ENCODE results near the gene QSOX1. TPM values are rescaled to one million over a fixed set of nuclear protein-coding genes. Genes with fewer than 3 reads are reported as not detected.
"Not testable (repeated sequence)": the region's sequence is repeated elsewhere in the genome, so short reads cannot be mapped to it uniquely, and the experiment has no call there.

Gene QSOX1
- total RNA-seq, 1 donor from 2014 or later, result 156 TPM

DNA sequence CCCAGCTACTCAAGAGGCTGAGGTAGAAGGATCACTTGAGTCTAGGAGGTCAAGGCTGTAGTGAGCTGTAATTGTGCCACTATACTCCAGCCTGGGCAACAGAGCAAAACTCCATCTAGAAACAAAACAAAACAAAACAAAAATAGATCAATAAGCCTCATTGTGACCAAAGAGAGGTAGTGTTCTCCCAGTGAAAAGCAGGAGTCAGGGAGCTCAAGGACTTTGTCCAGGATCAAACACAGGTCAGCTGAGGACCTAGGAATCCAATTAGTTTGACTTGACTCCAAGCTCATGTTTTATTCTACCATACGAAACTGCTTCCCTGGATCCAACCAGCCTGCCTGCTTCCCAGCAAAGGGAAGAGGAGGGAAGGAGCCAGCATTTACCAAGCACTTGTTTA, 21.5 kb upstream of the QSOX1 start:
- peaks cover 2% of the 10 kb centered on the region for H3K9me3 Mint-ChIP-seq (ENCODE audit: unreplicated experiment)
- H3K4me1 Mint-ChIP-seq (ENCODE audit: low read depth, unreplicated experiment), result peaks cover 11% of the 10 kb centered on the region

DNA sequence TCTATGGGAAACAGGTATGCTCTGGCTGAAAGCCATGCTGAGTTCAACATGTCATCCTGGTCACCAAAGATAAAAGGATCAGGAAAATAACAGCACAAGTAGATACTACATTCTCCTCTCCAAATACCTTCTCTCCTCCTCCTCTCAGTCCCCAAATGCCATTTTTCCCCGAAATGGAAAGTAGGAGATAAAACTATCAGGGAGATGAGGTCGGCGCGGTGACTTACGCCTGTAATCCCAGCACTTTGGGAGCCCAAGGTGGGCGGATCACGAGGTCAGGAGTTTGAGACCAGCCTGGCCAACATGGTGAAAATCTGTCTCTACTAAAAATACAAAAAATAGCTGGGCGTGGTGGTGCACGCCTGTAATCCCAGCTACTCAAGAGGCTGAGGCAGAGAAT, 21.0 kb upstream of the QSOX1 start:
- H2AFZ ChIP-seq (ENCODE audit: low read depth, low read length); FAIRE-seq; H3K36me3 ChIP-seq (ENCODE audit: insufficient read depth, low read length); H4K20me1 ChIP-seq (ENCODE audit: insufficient read depth, low read length); H3K27me3 ChIP-seq (ENCODE audit: insufficient read depth, low read length); H3K27ac ChIP-seq (ENCODE audit: low read depth, low read length); H3K4me3 ChIP-seq (ENCODE audit: insufficient read depth, low read depth, low read length); H3K27ac Mint-ChIP-seq (ENCODE audit: unreplicated experiment); H3K9ac ChIP-seq (ENCODE audit: low read length); H3K9me3 ChIP-seq (ENCODE audit: insufficient read depth, low read depth, low read length); H3K9me3 Mint-ChIP-seq (ENCODE audit: unreplicated experiment); H3K27me3 Mint-ChIP-seq (ENCODE audit: low read depth, unreplicated experiment); H3K36me3 Mint-ChIP-seq (ENCODE audit: low read depth, unreplicated experiment); DNase-seq (ENCODE audit: low read depth); H3K79me2 ChIP-seq (ENCODE audit: insufficient read depth, low read length); H3K4me2 ChIP-seq (ENCODE audit: low read length); H3K4me3 Mint-ChIP-seq (ENCODE audit: unreplicated experiment): not testable (repeated sequence)
- H3K4me1 ChIP-seq (ENCODE audit: insufficient read depth, low read length), result peaks cover 12% of the 10 kb centered on the region
- peaks cover 11% of the 10 kb centered on the region for H3K4me1 Mint-ChIP-seq (ENCODE audit: low read depth, unreplicated experiment)

More for the DNA sequence above, 21.5 kb upstream of the QSOX1 start:
- no peak for TF ChIP-seq EZH2 (IDR thresholded peaks at IDR 0.05; ENCODE audit: insufficient read depth, low read length)
- TF ChIP-seq, protein P1, sequence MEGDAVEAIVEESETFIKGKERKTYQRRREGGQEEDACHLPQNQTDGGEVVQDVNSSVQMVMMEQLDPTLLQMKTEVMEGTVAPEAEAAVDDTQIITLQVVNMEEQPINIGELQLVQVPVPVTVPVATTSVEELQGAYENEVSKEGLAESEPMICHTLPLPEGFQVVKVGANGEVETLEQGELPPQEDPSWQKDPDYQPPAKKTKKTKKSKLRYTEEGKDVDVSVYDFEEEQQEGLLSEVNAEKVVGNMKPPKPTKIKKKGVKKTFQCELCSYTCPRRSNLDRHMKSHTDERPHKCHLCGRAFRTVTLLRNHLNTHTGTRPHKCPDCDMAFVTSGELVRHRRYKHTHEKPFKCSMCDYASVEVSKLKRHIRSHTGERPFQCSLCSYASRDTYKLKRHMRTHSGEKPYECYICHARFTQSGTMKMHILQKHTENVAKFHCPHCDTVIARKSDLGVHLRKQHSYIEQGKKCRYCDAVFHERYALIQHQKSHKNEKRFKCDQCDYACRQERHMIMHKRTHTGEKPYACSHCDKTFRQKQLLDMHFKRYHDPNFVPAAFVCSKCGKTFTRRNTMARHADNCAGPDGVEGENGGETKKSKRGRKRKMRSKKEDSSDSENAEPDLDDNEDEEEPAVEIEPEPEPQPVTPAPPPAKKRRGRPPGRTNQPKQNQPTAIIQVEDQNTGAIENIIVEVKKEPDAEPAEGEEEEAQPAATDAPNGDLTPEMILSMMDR (IDR thresholded peaks at IDR 0.05; ENCODE audit: insufficient read depth, low read depth, low read length), result no peak
- Mint-ChIP-seq H3K36me3 (ENCODE audit: low read depth, unreplicated experiment) (no peaks in the 10 kb centered on the region), H3K27ac (ENCODE audit: unreplicated experiment) (no peak overlapping the region), H3K27me3 (ENCODE audit: low read depth, unreplicated experiment) (peaks cover 2% of the 10 kb centered on the region), H3K4me3 (ENCODE audit: unreplicated experiment) (no peak overlapping the region)
- Histone ChIP-seq H3K27me3 (ENCODE audit: insufficient read depth, low read length) (no peaks in the 10 kb centered on the region), H2AFZ (ENCODE audit: low read depth, low read length) (no peak overlapping the region), H3K9ac (ENCODE audit: low read length) (no peak overlapping the region), H4K20me1 (ENCODE audit: insufficient read depth, low read length) (no peaks in the 10 kb centered on the region), H3K4me2 (ENCODE audit: low read length) (no peak overlapping the region), H3K27ac (ENCODE audit: low read depth, low read length) (no peak overlapping the region), H3K79me2 (ENCODE audit: insufficient read depth, low read length) (no peaks in the 10 kb centered on the region), H3K9me3 (ENCODE audit: insufficient read depth, low read depth, low read length) (no peaks in the 10 kb centered on the region), H3K4me3 (ENCODE audit: insufficient read depth, low read depth, low read length) (no peak overlapping the region), H3K4me1 (ENCODE audit: insufficient read depth, low read length) (peaks cover 12% of the 10 kb centered on the region), H3K36me3 (ENCODE audit: insufficient read depth, low read length) (no peaks in the 10 kb centered on the region)
- no peak for DNase-seq (ENCODE audit: low read depth)
- FAIRE-seq, result no peak

DNA sequence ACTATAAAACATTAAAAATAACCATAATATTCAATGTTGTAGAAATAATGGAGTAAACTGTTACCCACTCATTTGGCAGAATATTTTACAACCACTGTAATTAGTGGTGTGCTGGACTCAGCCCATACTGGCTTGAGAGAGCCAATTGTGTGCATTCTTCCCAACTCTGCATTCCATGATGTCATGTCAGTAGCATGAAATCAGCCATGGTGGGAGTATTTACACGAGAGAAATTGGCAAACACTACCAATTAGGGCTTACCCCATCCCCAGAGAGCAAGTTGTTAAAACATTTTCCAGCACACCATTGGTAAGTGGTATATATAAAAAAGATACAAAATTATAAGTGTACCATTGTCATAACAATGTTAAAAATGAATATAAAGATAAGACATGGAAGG, 19.1 kb upstream of the QSOX1 start:
- Histone ChIP-seq H3K79me2 (ENCODE audit: insufficient read depth, low read length) (no peaks in the 10 kb centered on the region), H3K4me1 (ENCODE audit: insufficient read depth, low read length) (peaks cover 12% of the 10 kb centered on the region), H3K27ac (ENCODE audit: low read depth, low read length) (no peak overlapping the region), H3K27me3 (ENCODE audit: insufficient read depth, low read length) (no peaks in the 10 kb centered on the region), H3K36me3 (ENCODE audit: insufficient read depth, low read length) (no peaks in the 10 kb centered on the region), H4K20me1 (ENCODE audit: insufficient read depth, low read length) (no peaks in the 10 kb centered on the region), H3K9ac (ENCODE audit: low read length) (no peak overlapping the region), H3K9me3 (ENCODE audit: insufficient read depth, low read depth, low read length) (no peaks in the 10 kb centered on the region), H2AFZ (ENCODE audit: low read depth, low read length) (no peak overlapping the region), H3K4me3 (ENCODE audit: insufficient read depth, low read depth, low read length) (no peak overlapping the region), H3K4me2 (ENCODE audit: low read length) (no peak overlapping the region)
- no peak overlapping the region for H3K4me3 Mint-ChIP-seq (ENCODE audit: unreplicated experiment)
- FAIRE-seq, result no peak
- no peak overlapping the region for H3K27ac Mint-ChIP-seq (ENCODE audit: unreplicated experiment)
- no peaks in the 10 kb centered on the region for H3K36me3 Mint-ChIP-seq (ENCODE audit: low read depth, unreplicated experiment)
- TF ChIP-seq, protein P1 (IDR thresholded peaks at IDR 0.05; ENCODE audit: insufficient read depth, low read depth, low read length), result no peak
- no peak for TF ChIP-seq EZH2 (IDR thresholded peaks at IDR 0.05; ENCODE audit: insufficient read depth, low read length)
- peaks cover 11% of the 10 kb centered on the region for H3K4me1 Mint-ChIP-seq (ENCODE audit: low read depth, unreplicated experiment)
- H3K27me3 Mint-ChIP-seq (ENCODE audit: low read depth, unreplicated experiment), result peaks cover 2% of the 10 kb centered on the region
- peaks cover 2% of the 10 kb centered on the region for H3K9me3 Mint-ChIP-seq (ENCODE audit: unreplicated experiment)
- DNase-seq (ENCODE audit: low read depth), result no peak

All from astrocyte (in vitro differentiated cells and primary cell).